A549 (cell line): ENCODE results near the gene PLA2G2C. TPM values are rescaled to one million over a fixed set of nuclear protein-coding genes. Genes with fewer than 3 reads are reported as not detected.

Source experiments
- ATAC-seq, 2 experiments: fragments of 200-7000 bp in 1 of 2; fragments of >200 bp in 1 of 2; cut with Nextera tagmentation in 1 of 2; cut with Tn5 transposase in 1 of 2; 3 replicates each; pipeline versions ENCODE4 v1.8.0 to v1.9.1; 2018 to 2020; ENCODE audit warnings: mild to moderate bottlenecking in 1 of 2, moderate library complexity in 1 of 2
- CTCF ChIA-PET: fragments of 300-600 bp; sonication (Branson Sonifier 250); formaldehyde crosslinking; extraction: SDS; loops from one replicate; lab custom pipeline; 2021; ENCODE audit warnings: antibody characterized with exemption, inconsistent platforms; lab: Yijun Ruan, JAX
- POLR2A ChIA-PET: fragments of 350-600 bp; formaldehyde crosslinking; extraction: SDS; loops from one replicate; lab custom pipeline; 2021; ENCODE audit warnings: antibody characterized with exemption, inconsistent platforms; lab: Yijun Ruan, JAX
- DNase-seq, 2 experiments: peaks; one replicate each; pipeline versions ENCODE4 v3.0.0 to v3.0.0-alpha.2; 2011 to 2016; ENCODE audit warnings: low read depth in 1 of 2, low spot score in 1 of 2
- FAIRE-seq: peaks from 2 replicates; lab custom pipeline; 2011; peaks lifted over from hg19 to GRCh38; lab: Jason Lieb, UNC
- H3K27ac ChIP-seq, 2 experiments: fragments of >200 bp; sonication (Bioruptor Twin); formaldehyde crosslinking; 3 replicates each; pipeline ENCODE4 v1.5.1; 2016 to 2017
- H3K4me1 ChIP-seq: fragments of >200 bp; sonication (Bioruptor Twin); formaldehyde crosslinking; 3 replicates; pipeline ENCODE4 v1.6.1; 2016
- H3K4me2 ChIP-seq: fragments of >200 bp; sonication (Bioruptor Twin); formaldehyde crosslinking; 3 replicates; pipeline ENCODE4 v1.6.1; 2016
- H3K4me3 ChIP-seq: fragments of >200 bp; sonication (Bioruptor Twin); formaldehyde crosslinking; 3 replicates; pipeline ENCODE4 v1.5.1; 2016
- H3K9me3 ChIP-seq: fragments of >200 bp; sonication (Bioruptor Twin); formaldehyde crosslinking; 3 replicates; pipeline ENCODE4 v1.6.1; 2016
- BCL3 ChIP-seq: fragments of >200 bp; sonication (Bioruptor Twin); formaldehyde crosslinking; IDR thresholded peaks from 3 replicates; pipeline ENCODE4 v1.6.1; 2016
- CEBPB ChIP-seq, 2 experiments: fragments of >200 bp in 1 of 2; sonication (Bioruptor Twin) in 1 of 2; formaldehyde crosslinking in 1 of 2; IDR thresholded peaks; 2 replicates each; pipeline ENCODE4 v1.6.1; 2012 to 2016
- CHD2 ChIP-seq: fragments of 150-350 bp; IDR thresholded peaks from 2 replicates; pipeline ENCODE4 v1.6.1; 2014; ENCODE audit warnings: low read length; ENCODE audit not compliant: partially characterized antibody
- CHD4 ChIP-seq: fragments of 200-600 bp; sonication (generic); IDR thresholded peaks from 2 replicates; pipeline ENCODE4 v1.6.1; 2016; ENCODE audit warnings: antibody characterized with exemption, mild to moderate bottlenecking, borderline replicate concordance
- CTCF ChIP-seq: fragments of >200 bp; sonication (Bioruptor Twin); formaldehyde crosslinking; IDR thresholded peaks from 3 replicates; pipeline ENCODE4 v1.5.1; 2016
- ESRRA ChIP-seq: fragments of 150-350 bp; IDR thresholded peaks from 2 replicates; pipeline ENCODE4 v1.6.1; 2014; ENCODE audit warnings: mild to moderate bottlenecking, low read length, borderline replicate concordance
- HEYL ChIP-seq: fragments of 250-450 bp; sonication (Bioruptor Pico); IDR thresholded peaks from 2 replicates; pipeline ENCODE4 v1.8.0; 2021; ENCODE audit warnings: mild to moderate bottlenecking, moderate library complexity
- HMGXB4 ChIP-seq: fragments of 250-450 bp; sonication (Bioruptor Pico); IDR thresholded peaks from 2 replicates; pipeline ENCODE4 v1.5.0; 2021; ENCODE audit warnings: mild to moderate bottlenecking, moderate library complexity, borderline replicate concordance
- HOXB5 ChIP-seq: fragments of 250-450 bp; sonication (Bioruptor Pico); IDR thresholded peaks from 2 replicates; pipeline ENCODE4 v1.5.0; 2020; ENCODE audit warnings: mild to moderate bottlenecking, moderate library complexity
- KDM1A ChIP-seq: fragments of 200-600 bp; sonication (generic); IDR thresholded peaks from 2 replicates; pipeline ENCODE4 v1.6.1; 2016; ENCODE audit warnings: low read depth, mild to moderate bottlenecking
- MAX ChIP-seq: IDR thresholded peaks from 2 replicates; pipeline ENCODE4 v1.6.1; 2012
- NR3C1 ChIP-seq: fragments of >200 bp; sonication (Bioruptor Twin); formaldehyde crosslinking; IDR thresholded peaks from 3 replicates; pipeline ENCODE4 v1.6.1; 2017
- PHF8 ChIP-seq: fragments of 200-600 bp; sonication (generic); IDR thresholded peaks from 2 replicates; pipeline ENCODE4 v1.6.1; 2016; ENCODE audit warnings: low read depth, mild to moderate bottlenecking, antibody characterized with exemption, moderate library complexity, borderline replicate concordance
- POLR2A ChIP-seq: IDR thresholded peaks from 2 replicates; pipeline ENCODE4 v1.6.1; 2012; ENCODE audit warnings: mild to moderate bottlenecking, low read length
- RAD21 ChIP-seq, 2 experiments: fragments of >200 bp in 1 of 2; sonication (Bioruptor Twin) in 1 of 2; formaldehyde crosslinking in 1 of 2; IDR thresholded peaks in 1 of 2; conservative IDR thresholded peaks in 1 of 2; 2 replicates in 1 of 2; 3 replicates in 1 of 2; pipeline ENCODE4 v1.6.1; 2012 to 2018; ENCODE audit warnings: inconsistent platforms in 1 of 2
- RARB ChIP-seq: fragments of 250-450 bp; sonication (Bioruptor Pico); IDR thresholded peaks from 2 replicates; pipeline ENCODE4 v1.8.0; 2021; ENCODE audit warnings: mild to moderate bottlenecking, moderate library complexity
- RNF2 ChIP-seq: fragments of 200-600 bp; sonication (generic); IDR thresholded peaks from 2 replicates; pipeline ENCODE4 v1.6.1; 2016; ENCODE audit warnings: low read depth, mild to moderate bottlenecking, antibody characterized with exemption, moderate library complexity, borderline replicate concordance
- SMC3 ChIP-seq: fragments of >200 bp; sonication (Bioruptor Twin); formaldehyde crosslinking; IDR thresholded peaks from 3 replicates; pipeline ENCODE4 v1.6.1; 2018; ENCODE audit warnings: inconsistent platforms
- TFCP2L1 ChIP-seq: fragments of 250-450 bp; sonication (Bioruptor Pico); IDR thresholded peaks from 2 replicates; pipeline ENCODE4 v1.5.0; 2021; ENCODE audit warnings: mild to moderate bottlenecking
- ZFP36 ChIP-seq: fragments of 450-650 bp; IDR thresholded peaks from 2 replicates; pipeline ENCODE4 v1.6.1; 2014; ENCODE audit warnings: borderline replicate concordance; ENCODE audit not compliant: partially characterized antibody
- ZNF302 ChIP-seq: fragments of 250-450 bp; sonication (Bioruptor Pico); IDR thresholded peaks from 2 replicates; pipeline ENCODE4 v1.9.0; 2021; ENCODE audit warnings: inconsistent platforms, mild to moderate bottlenecking, moderate library complexity
- WGBS: methylation state at CpG from one replicate; pipeline ENCODE4 v1.1.6; 2017; ENCODE audit errors: missing lambda C conversion rate; 5-methylcytosine and 5-hydroxymethylcytosine counted together
- polyA plus RNA-seq, 4 experiments: library from polyadenylated mRNA; depleted of rRNA in 3 of 4; stranded (reverse); fragments of >200 nt; fragmentation: RNase III in 1 of 4; extraction: RNeasy Plus Mini Kit Qiagen cat#74134 plus additional on column Dnase treatment in 1 of 4; gene quantifications; 2 replicates in 3 of 4; 3 replicates in 1 of 4; pipeline ENCODE4 v1.2.3, GENCODE V29; 2011 to 2017
- TF ChIP-seq, protein P1 (sequence below): fragments of 150-350 bp; IDR thresholded peaks from 2 replicates; pipeline ENCODE4 v1.6.1; 2014; ENCODE audit warnings: low read depth, mild to moderate bottlenecking, low read length
- TF ChIP-seq, protein P2 (sequence below): fragments of 450-650 bp; IDR thresholded peaks from 2 replicates; pipeline ENCODE4 v1.6.1; 2014; ENCODE audit warnings: antibody characterized with exemption
- TF ChIP-seq, protein P3 (sequence below): IDR thresholded peaks from 2 replicates; pipeline ENCODE4 v1.6.1; 2012; ENCODE audit warnings: low read depth, borderline replicate concordance

PLA2G2C gene
- polyA plus RNA-seq, 2 of the 4 experiments (the other 2 are of a cell fraction), result not detected

DNA sequence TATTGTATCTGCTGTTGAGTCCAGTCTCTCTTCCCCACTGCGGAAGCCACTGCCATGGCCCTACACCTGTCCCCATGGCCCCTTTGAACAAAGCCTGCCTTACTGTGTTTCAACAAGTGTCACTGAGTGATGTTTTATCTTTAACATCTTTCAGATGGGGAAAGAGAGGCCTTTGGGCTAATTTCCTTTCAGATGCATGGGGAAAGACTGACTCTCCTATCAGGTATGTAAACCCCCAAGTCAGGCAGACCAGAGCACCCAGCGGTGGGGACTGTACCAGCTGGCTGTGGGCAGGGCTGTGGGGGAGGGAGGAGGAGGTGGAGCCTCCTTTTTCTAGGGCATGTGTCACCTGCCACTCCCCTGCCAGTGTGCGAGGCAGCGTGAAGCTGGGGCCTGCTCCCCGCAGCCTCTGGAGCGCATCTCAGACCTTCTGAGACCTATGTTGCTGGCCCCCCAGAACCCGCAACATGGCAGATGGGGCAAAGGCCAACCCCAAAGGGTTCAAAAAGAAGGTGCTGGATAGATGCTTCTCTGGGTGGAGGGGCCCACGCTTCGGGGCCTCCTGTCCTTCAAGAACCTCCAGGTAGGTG, 47.3 kb downstream of the PLA2G2C start, which contains the start of gene PLA2G2F:
PLA2G2F (plus strand) TSS at position 363 of the 590 bp plus-strand sequence; CDS start at position 468, 105 bp downstream.
- CTCF ChIA-PET, result no interaction called here
- POLR2A ChIA-PET, result no interaction called here
- ATAC-seq (no peak), DNase-seq (no peak), FAIRE-seq (no peak)
- H3K4me2 ChIP-seq, result no peak within 1 kb of the TSS
- WGBS, result 76% methylated on average over 7 of the region's 9 CpGs
- no peaks in the 10 kb centered on the region for H3K9me3 ChIP-seq
- no peaks in the 10 kb centered on the region for H3K4me1 ChIP-seq
- no peak within 1 kb of the TSS for H3K27ac ChIP-seq
- TF ChIP-seq KDM1A, result no peak
- no peak for TF ChIP-seq ESRRA
- no peak for TF ChIP-seq ZFP36
- TF ChIP-seq RARB (CRISPR knock-in tag), result no peak
- no peak for TF ChIP-seq RAD21 (conservative IDR thresholded peaks at IDR 0.05 in 1 of 2, IDR thresholded peaks at IDR 0.05 in 1 of 2)
- TF ChIP-seq BCL3, result no peak
- TF ChIP-seq SMC3, result no peak
- TF ChIP-seq MAX, result no peak
- H3K4me3 ChIP-seq, result no peak within 1 kb of the TSS

- POLR2A ChIA-PET, result no interaction called here
- CTCF ChIA-PET, result no interaction called here
- ATAC-seq, result no peak
- TF ChIP-seq ZFP36 (no peak), RAD21 (conservative IDR thresholded peaks at IDR 0.05 in 1 of 2, IDR thresholded peaks at IDR 0.05 in 1 of 2) (no peak), CEBPB (IDR thresholded peaks at IDR 0.05) (no peak), POLR2A (no peak)
- no peak for FAIRE-seq
- WGBS, result 53% methylated on average over 4 of the region's 6 CpGs
- Histone ChIP-seq H3K4me1 (no peaks in the 10 kb centered on the region), H3K4me3 (no peak overlapping the region), H3K27ac (no peak overlapping the region), H3K9me3 (no peaks in the 10 kb centered on the region), H3K4me2 (no peak overlapping the region)
- DNase-seq, result no peak
Observed at GRCh38 chr1:20138346-20138745, 48.0 kb downstream of the PLA2G2C start.

DNA sequence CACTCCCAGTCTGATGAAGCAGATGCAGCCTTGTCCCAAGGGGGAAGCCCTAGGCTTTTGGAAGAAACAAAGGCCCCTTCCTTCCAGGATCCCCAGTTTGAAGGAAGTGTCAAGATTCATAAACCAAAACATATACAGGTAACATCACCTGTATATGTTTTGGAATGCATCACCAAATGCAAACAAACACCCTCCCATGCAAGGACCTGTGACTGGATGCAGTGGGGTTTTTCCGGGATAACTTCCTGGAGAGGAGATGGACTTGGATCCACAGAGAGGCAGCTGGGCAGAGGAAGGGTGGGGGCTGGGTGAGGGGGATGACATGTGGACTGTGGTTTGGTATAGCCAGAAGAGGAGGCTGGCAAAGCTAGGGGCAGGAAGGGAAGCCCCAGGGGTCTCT, 48.7 kb downstream of the PLA2G2C start:
- POLR2A ChIA-PET, result no interaction called here
- no peak for TF ChIP-seq HOXB5 (CRISPR knock-in tag)
- no peak for TF ChIP-seq HEYL (CRISPR knock-in tag)
- TF ChIP-seq, protein P1, sequence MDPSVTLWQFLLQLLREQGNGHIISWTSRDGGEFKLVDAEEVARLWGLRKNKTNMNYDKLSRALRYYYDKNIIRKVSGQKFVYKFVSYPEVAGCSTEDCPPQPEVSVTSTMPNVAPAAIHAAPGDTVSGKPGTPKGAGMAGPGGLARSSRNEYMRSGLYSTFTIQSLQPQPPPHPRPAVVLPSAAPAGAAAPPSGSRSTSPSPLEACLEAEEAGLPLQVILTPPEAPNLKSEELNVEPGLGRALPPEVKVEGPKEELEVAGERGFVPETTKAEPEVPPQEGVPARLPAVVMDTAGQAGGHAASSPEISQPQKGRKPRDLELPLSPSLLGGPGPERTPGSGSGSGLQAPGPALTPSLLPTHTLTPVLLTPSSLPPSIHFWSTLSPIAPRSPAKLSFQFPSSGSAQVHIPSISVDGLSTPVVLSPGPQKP, result no peak
- TF ChIP-seq, protein P2, sequence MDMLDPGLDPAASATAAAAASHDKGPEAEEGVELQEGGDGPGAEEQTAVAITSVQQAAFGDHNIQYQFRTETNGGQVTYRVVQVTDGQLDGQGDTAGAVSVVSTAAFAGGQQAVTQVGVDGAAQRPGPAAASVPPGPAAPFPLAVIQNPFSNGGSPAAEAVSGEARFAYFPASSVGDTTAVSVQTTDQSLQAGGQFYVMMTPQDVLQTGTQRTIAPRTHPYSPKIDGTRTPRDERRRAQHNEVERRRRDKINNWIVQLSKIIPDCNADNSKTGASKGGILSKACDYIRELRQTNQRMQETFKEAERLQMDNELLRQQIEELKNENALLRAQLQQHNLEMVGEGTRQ, result no peak
- no peak for TF ChIP-seq POLR2A
- TF ChIP-seq CHD4, result no peak
- TF ChIP-seq HMGXB4, result no peak
- no peak for TF ChIP-seq NR3C1
- no peak for TF ChIP-seq CTCF
- TF ChIP-seq CHD2, result no peak
- TF ChIP-seq, protein P3, sequence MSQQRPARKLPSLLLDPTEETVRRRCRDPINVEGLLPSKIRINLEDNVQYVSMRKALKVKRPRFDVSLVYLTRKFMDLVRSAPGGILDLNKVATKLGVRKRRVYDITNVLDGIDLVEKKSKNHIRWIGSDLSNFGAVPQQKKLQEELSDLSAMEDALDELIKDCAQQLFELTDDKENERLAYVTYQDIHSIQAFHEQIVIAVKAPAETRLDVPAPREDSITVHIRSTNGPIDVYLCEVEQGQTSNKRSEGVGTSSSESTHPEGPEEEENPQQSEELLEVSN, result no peak
- no peak for TF ChIP-seq ZNF302 (CRISPR knock-in tag)
- TF ChIP-seq TFCP2L1 (CRISPR knock-in tag), result no peak
- no peak for TF ChIP-seq PHF8
- TF ChIP-seq RNF2, result no peak

More for the DNA sequence above, 48.7 kb downstream of the PLA2G2C start:
- DNase-seq (no peak), FAIRE-seq (no peak), ATAC-seq (no peak)
- Histone ChIP-seq H3K4me2 (no peak overlapping the region), H3K9me3 (no peaks in the 10 kb centered on the region), H3K27ac (no peak overlapping the region), H3K4me3 (no peak overlapping the region), H3K4me1 (no peaks in the 10 kb centered on the region)
- WGBS, result no CpG with 5 or more reads among the region's 1 CpG
- CTCF ChIA-PET, result no interaction called here
